Body of pancreas (tissue), 4 donors: Measurements from ENCODE around the gene NOP9.
"Not testable (repeated sequence)": the region's sequence is repeated elsewhere in the genome, so short reads cannot be mapped to it uniquely, and the experiment has no call there.

Experiments used
- POLR2A ChIP-seq, 3 donors: fragments of 450-650 bp; IDR thresholded peaks; one replicate each; pipeline ENCODE4 v1.6.1; 2016; ENCODE audit warnings: antibody characterized with exemption in 3 of 3, mild to moderate bottlenecking in 2 of 3
- TF ChIP-seq, protein P1 (sequence below), 7 experiments: fragments of 450-650 bp in 4 of 7; fragments of 200-600 bp in 3 of 7; sonication (generic) in 3 of 7; IDR thresholded peaks; one replicate each; pipeline ENCODE4 v1.5.1; 2016 to 2019; ENCODE audit warnings: antibody characterized with exemption in 7 of 7

DNA sequence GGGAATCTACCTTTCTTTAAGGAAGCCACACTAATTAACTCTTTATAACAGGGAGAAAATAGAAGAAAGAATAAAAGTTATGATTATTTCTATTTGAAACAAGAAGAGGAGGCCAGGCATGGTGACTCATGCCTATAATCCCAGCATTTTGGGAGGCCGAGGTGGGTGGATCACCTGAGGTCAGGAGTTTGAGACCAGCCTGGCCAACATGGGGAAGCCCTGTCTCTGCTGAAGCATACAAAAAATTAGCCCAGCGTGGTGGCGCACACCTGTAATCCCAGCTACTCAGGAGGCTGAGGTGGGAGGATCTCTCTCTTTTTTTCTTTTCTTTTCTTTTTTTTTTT, 54.8 kb downstream of the NOP9 start:
- TF ChIP-seq, protein P1, sequence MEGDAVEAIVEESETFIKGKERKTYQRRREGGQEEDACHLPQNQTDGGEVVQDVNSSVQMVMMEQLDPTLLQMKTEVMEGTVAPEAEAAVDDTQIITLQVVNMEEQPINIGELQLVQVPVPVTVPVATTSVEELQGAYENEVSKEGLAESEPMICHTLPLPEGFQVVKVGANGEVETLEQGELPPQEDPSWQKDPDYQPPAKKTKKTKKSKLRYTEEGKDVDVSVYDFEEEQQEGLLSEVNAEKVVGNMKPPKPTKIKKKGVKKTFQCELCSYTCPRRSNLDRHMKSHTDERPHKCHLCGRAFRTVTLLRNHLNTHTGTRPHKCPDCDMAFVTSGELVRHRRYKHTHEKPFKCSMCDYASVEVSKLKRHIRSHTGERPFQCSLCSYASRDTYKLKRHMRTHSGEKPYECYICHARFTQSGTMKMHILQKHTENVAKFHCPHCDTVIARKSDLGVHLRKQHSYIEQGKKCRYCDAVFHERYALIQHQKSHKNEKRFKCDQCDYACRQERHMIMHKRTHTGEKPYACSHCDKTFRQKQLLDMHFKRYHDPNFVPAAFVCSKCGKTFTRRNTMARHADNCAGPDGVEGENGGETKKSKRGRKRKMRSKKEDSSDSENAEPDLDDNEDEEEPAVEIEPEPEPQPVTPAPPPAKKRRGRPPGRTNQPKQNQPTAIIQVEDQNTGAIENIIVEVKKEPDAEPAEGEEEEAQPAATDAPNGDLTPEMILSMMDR (IDR thresholded peaks at IDR 0.05), result not testable (repeated sequence)
- not testable (repeated sequence) for TF ChIP-seq POLR2A (IDR thresholded peaks at IDR 0.05)
